Measurements from ENCODE around the gene GANAB. TPM values are rescaled to one million over a fixed set of nuclear protein-coding genes. Genes with fewer than 3 reads are reported as not detected.

GANAB gene
- total and polyA plus RNA-seq, 2 of the 13 experiments (the other 11 are each of a cell fraction or from before 2014, with no cell fraction given) = 99.5 to 234 TPM

DNA sequence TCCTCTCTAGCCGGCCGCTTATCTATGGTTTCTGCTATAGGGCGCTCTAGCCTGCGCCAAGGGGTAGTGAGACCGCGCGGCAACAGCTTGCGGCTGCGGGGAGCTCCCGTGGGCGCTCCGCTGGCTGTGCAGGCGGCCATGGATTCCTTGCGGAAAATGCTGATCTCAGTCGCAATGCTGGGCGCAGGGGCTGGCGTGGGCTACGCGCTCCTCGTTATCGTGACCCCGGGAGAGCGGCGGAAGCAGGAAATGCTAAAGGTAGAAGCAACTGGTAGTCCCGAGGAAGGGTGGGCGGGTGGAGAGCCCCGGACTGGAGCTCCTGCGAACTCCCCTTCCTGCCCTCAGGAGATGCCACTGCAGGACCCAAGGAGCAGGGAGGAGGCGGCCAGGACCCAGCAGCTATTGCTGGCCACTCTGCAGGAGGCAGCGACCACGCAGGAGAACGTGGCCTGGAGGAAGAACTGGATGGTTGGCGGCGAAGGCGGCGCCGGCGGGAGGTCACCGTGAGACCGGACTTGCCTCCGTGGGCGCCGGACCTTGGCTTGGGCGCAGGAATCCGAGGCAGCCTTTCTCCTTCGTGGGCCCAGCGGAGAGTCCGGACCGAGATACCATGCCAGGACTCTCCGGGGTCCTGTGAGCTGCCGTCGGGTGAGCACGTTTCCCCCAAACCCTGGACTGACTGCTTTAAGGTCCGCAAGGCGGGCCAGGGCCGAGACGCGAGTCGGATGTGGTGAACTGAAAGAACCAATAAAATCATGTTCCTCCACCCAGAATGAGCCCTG, 25.4 kb upstream of the GANAB start, which contains the start of the genes LBHD1 and UQCC3 (continued):
- TF ChIP-seq, protein P1, sequence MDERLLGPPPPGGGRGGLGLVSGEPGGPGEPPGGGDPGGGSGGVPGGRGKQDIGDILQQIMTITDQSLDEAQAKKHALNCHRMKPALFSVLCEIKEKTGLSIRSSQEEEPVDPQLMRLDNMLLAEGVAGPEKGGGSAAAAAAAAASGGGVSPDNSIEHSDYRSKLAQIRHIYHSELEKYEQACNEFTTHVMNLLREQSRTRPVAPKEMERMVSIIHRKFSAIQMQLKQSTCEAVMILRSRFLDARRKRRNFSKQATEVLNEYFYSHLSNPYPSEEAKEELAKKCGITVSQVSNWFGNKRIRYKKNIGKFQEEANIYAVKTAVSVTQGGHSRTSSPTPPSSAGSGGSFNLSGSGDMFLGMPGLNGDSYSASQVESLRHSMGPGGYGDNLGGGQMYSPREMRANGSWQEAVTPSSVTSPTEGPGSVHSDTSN (CRISPR knock-in tag; IDR thresholded peaks at IDR 0.05) = no peak; the same call in 1 of the 2 replicates
- no peak for TF ChIP-seq ETS1 (CRISPR knock-in tag; IDR thresholded peaks at IDR 0.05)
- TF ChIP-seq WIZ (CRISPR knock-in tag; IDR thresholded peaks at IDR 0.05) = peak; percentile 84
- no peak; the same call in 1 of the 2 replicates for TF ChIP-seq MYNN (CRISPR knock-in tag; IDR thresholded peaks at IDR 0.05; ENCODE audit: low read depth)
- peak; percentile 48; the same call in 1 of the 2 replicates for TF ChIP-seq ZBTB7B (CRISPR knock-in tag; IDR thresholded peaks at IDR 0.05)
- no peak for TF ChIP-seq HOXA7 (CRISPR knock-in tag; IDR thresholded peaks at IDR 0.05)
- TF ChIP-seq JUND (CRISPR knock-in tag; IDR thresholded peaks at IDR 0.05) = no peak
- no peak for TF ChIP-seq CREM (IDR thresholded peaks at IDR 0.05)
- TF ChIP-seq CREM (CRISPR knock-in tag; IDR thresholded peaks at IDR 0.05) = no peak
- TF ChIP-seq ZFAT (CRISPR knock-in tag; conservative IDR thresholded peaks at IDR 0.05) = no peak
- 0 out of 2 replicates have a peak, but pooled peaks have one; percentile 38 for TF ChIP-seq ARHGAP35 (CRISPR knock-in tag; IDR thresholded peaks at IDR 0.05; ENCODE audit: borderline replicate concordance)
- no peak for TF ChIP-seq ZKSCAN5 (CRISPR knock-in tag; IDR thresholded peaks at IDR 0.05)
- TF ChIP-seq SRF (IDR thresholded peaks at IDR 0.05; ENCODE audit: low read depth, low read length) = no peak; the same call in 1 of the 2 replicates
- TF ChIP-seq, protein P2, sequence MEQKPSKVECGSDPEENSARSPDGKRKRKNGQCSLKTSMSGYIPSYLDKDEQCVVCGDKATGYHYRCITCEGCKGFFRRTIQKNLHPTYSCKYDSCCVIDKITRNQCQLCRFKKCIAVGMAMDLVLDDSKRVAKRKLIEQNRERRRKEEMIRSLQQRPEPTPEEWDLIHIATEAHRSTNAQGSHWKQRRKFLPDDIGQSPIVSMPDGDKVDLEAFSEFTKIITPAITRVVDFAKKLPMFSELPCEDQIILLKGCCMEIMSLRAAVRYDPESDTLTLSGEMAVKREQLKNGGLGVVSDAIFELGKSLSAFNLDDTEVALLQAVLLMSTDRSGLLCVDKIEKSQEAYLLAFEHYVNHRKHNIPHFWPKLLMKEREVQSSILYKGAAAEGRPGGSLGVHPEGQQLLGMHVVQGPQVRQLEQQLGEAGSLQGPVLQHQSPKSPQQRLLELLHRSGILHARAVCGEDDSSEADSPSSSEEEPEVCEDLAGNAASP (CRISPR knock-in tag; IDR thresholded peaks at IDR 0.05; ENCODE audit: borderline replicate concordance) = 0 out of 2 replicates have a peak, but pooled peaks have one; percentile 12
- peak; percentile 88 for TF ChIP-seq TIGD3 (CRISPR knock-in tag; IDR thresholded peaks at IDR 0.05; ENCODE audit: borderline replicate concordance)
- TF ChIP-seq ZNF143 (CRISPR knock-in tag; IDR thresholded peaks at IDR 0.05) = no peak
- TF ChIP-seq MATR3 (CRISPR knock-in tag; IDR thresholded peaks at IDR 0.05) = no peak
- no peak for TF ChIP-seq ZSCAN12 (CRISPR knock-in tag; IDR thresholded peaks at IDR 0.05)
- no peak for TF ChIP-seq RARG (CRISPR knock-in tag; IDR thresholded peaks at IDR 0.05; ENCODE audit: low read depth)
- 0 out of 2 replicates have a peak, but pooled peaks have one; percentile 8 for TF ChIP-seq SMAD9 (CRISPR knock-in tag; IDR thresholded peaks at IDR 0.05)
- TF ChIP-seq, protein P3, sequence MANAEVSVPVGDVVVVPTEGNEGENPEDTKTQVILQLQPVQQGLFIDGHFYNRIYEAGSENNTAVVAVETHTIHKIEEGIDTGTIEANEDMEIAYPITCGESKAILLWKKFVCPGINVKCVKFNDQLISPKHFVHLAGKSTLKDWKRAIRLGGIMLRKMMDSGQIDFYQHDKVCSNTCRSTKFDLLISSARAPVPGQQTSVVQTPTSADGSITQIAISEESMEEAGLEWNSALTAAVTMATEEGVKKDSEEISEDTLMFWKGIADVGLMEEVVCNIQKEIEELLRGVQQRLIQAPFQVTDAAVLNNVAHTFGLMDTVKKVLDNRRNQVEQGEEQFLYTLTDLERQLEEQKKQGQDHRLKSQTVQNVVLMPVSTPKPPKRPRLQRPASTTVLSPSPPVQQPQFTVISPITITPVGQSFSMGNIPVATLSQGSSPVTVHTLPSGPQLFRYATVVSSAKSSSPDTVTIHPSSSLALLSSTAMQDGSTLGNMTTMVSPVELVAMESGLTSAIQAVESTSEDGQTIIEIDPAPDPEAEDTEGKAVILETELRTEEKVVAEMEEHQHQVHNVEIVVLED (CRISPR knock-in tag; IDR thresholded peaks at IDR 0.05; ENCODE audit: borderline replicate concordance) = peak; percentile 63; the same call in 1 of the 2 replicates
- TF ChIP-seq ZFP36L2 (CRISPR knock-in tag; IDR thresholded peaks at IDR 0.05) = no peak
- TF ChIP-seq ZNF674 (CRISPR knock-in tag; IDR thresholded peaks at IDR 0.05; ENCODE audit: low read depth) = no peak
- peak; percentile 50; the same call in 1 of the 2 replicates for TF ChIP-seq ZNF564 (CRISPR knock-in tag; IDR thresholded peaks at IDR 0.05)
